Colonic mucosa (tissue), 4 donors: ENCODE data around the gene TCF25. TPM values are rescaled to one million over a fixed set of nuclear protein-coding genes. Genes with fewer than 3 reads are reported as not detected.
"Not testable (repeated sequence)": the region's sequence is repeated elsewhere in the genome, so short reads cannot be mapped to it uniquely, and the experiment has no call there.

Source experiments
- DNase-seq: peaks from one replicate; pipeline ENCODE4 v3.0.0-alpha.2; 2020
- H3K27ac ChIP-seq: fragments of 200-600 bp; one replicate; pipeline ENCODE4 v1.8.0; 2021
- H3K27me3 ChIP-seq: fragments of 200-600 bp; one replicate; pipeline ENCODE4 v1.8.0; 2021
- H3K36me3 ChIP-seq: fragments of 200-600 bp; one replicate; pipeline ENCODE4 v1.8.0; 2021
- H3K4me1 ChIP-seq: fragments of 200-600 bp; one replicate; pipeline ENCODE4 v1.8.0; 2021; ENCODE audit warnings: mild to moderate bottlenecking
- H3K4me3 ChIP-seq: fragments of 200-600 bp; one replicate; pipeline ENCODE4 v1.8.0; 2021
- H3K9ac ChIP-seq, 2 donors: one replicate each; pipeline ENCODE4 v1.7.0; 2013; ENCODE audit warnings: control low read depth in 2 of 2, low read depth in 2 of 2, low read length in 2 of 2
- H3K9me3 ChIP-seq: fragments of 200-600 bp; one replicate; pipeline ENCODE4 v1.8.0; 2021
- intact Hi-C: fragments of 100-400 bp; cut with DNase I; formaldehyde crosslinking; loops from one replicate; pipeline ENCODE4 v1.14.1; 2022
- total RNA-seq, 2 donors: library from RNA; stranded (reverse); fragmentation: NEBNext Ultra II Directional in 1 of 2; extraction: Animal tissue kit (Norgen Biotek cat#: 25700) in 1 of 2; gene quantifications; one replicate each; pipeline ENCODE4 v1.2.1, GENCODE V29; 2021
- TF ChIP-seq, protein P1 (sequence below): fragments of 200-600 bp; IDR thresholded peaks from one replicate; pipeline ENCODE4 v1.8.0; 2022; ENCODE audit warnings: antibody characterized with exemption, mild to moderate bottlenecking
- donor health status: healthy.
- donor health status: DM: no; HTN: no; CAD: no.
- donor health status: DM: no; HTN: no; CAD: no.

Gene TCF25
- total RNA-seq, 2 donors from 2014 or later: 164 to 165 TPM

DNA sequence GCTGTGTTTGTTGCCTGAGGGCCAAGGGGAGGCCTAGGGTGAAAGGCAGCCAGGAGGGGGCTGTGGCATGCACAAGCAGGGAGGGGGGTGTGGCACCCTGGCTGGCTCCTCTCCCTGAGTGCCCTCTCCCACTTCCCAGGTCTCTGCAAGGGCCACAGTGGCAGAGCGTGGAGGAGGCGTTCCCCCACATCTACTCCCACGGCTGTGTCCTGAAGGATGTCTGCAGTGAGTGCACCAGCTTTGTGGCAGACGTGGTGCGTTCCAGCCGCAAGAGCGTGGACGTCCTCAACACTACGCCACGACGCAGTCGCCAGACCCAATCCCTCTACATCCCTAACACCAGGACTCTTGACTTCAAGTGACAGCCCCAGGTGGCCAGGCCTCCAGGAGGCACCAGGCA is 3.5 kb upstream of the TCF25 start:
- H3K36me3 ChIP-seq: no peaks in the 10 kb centered on the region
- intact Hi-C loops: loop anchor here (10.0 kb wide), 1 partner anchor 55 kb away; the partner anchor contains the start of gene FANCA
- H3K27ac ChIP-seq: no peak overlapping the region
- DNase-seq: no peak
- no peak overlapping the region for H3K9ac ChIP-seq
- no peaks in the 10 kb centered on the region for H3K4me1 ChIP-seq
- H3K9me3 ChIP-seq: no peaks in the 10 kb centered on the region
- H3K4me3 ChIP-seq: no peak overlapping the region
- TF ChIP-seq, protein P1, sequence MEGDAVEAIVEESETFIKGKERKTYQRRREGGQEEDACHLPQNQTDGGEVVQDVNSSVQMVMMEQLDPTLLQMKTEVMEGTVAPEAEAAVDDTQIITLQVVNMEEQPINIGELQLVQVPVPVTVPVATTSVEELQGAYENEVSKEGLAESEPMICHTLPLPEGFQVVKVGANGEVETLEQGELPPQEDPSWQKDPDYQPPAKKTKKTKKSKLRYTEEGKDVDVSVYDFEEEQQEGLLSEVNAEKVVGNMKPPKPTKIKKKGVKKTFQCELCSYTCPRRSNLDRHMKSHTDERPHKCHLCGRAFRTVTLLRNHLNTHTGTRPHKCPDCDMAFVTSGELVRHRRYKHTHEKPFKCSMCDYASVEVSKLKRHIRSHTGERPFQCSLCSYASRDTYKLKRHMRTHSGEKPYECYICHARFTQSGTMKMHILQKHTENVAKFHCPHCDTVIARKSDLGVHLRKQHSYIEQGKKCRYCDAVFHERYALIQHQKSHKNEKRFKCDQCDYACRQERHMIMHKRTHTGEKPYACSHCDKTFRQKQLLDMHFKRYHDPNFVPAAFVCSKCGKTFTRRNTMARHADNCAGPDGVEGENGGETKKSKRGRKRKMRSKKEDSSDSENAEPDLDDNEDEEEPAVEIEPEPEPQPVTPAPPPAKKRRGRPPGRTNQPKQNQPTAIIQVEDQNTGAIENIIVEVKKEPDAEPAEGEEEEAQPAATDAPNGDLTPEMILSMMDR: no peak
- no peaks in the 10 kb centered on the region for H3K27me3 ChIP-seq

DNA sequence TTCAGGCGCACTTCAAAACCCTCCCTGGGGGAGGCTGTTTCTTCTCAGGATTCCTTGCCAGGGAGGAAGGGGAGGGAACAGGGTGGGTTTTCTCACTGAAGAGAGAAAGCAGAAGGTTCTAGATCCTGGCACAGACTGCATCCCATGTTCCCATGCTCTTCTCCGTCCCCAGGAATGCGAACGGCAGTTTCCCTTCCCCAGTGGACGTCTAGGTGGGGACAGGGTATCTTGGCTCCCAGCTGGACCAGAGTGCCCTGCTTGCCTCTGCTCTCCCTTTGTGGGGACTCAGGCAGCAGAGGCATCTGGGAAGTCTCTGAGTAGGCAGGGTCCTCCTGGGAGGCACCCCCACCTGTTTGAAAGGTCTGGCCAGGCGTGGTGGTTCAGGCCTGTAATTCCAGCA is 3.0 kb upstream of the TCF25 start:
- H3K27me3 ChIP-seq: no peaks in the 10 kb centered on the region
- no peak overlapping the region for H3K9ac ChIP-seq
- no peak for DNase-seq
- no peaks in the 10 kb centered on the region for H3K4me1 ChIP-seq
- no peak overlapping the region for H3K27ac ChIP-seq
- H3K36me3 ChIP-seq: no peaks in the 10 kb centered on the region
- H3K9me3 ChIP-seq: no peaks in the 10 kb centered on the region
- H3K4me3 ChIP-seq: no peak overlapping the region
- TF ChIP-seq, protein P1: no peak
- intact Hi-C loops: no loop called here

DNA sequence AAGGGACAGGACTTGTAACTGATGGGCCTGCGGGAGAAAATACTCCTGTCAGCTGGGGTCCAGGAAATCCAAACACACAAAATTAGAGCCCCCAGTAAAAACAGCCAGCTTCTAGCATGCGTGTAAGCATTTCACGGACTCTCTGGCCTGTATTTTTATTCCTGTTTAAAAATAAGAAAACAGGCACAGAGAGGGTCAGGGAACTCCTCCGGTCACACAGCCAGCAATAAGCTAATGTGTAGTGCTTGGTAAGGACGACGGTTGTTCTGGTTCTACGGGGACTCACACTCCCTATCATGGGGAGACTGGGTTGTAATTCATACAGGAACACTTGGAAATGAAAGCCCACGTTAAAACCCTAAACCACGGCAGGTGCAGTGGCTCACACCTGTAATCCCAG is 1.5 kb upstream of the TCF25 start:
- intact Hi-C loops: no loop called here
- no peaks in the 10 kb centered on the region for H3K4me1 ChIP-seq
- H3K27me3 ChIP-seq: no peaks in the 10 kb centered on the region
- no peak overlapping the region for H3K27ac ChIP-seq
- H3K9ac ChIP-seq: no peak overlapping the region
- DNase-seq: no peak
- no peak overlapping the region for H3K4me3 ChIP-seq
- no peaks in the 10 kb centered on the region for H3K36me3 ChIP-seq
- TF ChIP-seq, protein P1: no peak
- H3K9me3 ChIP-seq: no peaks in the 10 kb centered on the region

DNA sequence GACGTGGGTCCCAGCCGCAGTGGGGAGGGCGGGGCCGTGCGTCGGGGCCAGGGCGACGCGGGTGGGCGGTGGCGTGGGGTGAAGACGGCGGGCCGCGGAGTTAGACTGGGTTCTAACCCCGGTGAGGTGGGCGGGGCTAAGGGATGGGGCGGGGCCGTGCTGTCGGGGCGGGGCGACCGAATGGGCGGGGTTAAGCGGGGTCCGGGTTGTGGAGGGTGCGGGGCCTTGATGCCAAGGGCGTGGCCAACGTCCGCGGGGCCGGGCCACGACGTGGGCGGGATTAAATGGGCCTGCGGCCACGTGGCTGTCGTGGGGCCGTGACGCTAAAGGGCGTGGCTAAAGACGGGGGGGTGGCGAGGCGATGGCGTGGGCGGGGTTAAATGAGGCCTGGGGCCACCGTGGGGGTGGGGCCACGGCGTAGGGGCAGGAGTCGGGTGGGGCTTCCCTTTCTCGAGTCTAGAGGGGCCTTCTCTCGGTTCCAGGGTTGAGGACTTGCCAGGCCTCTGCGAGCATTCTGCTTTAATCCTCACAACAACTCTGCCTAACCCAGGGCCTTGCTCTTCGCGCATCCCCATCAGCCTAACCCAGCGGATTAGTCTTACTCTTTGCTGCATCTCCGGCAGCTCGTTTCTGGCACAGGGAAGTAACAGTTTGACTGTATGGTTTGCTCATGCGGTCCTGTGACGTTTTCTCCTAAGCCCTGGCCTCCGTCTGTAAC is 739 bp downstream of the TCF25 start:
- DNase-seq: peak; percentile 97
- H3K36me3 ChIP-seq: no peaks in the 10 kb centered on the region
- no peaks in the 10 kb centered on the region for H3K4me1 ChIP-seq
- H3K27me3 ChIP-seq: no peaks in the 10 kb centered on the region
- H3K9me3 ChIP-seq: no peaks in the 10 kb centered on the region
- peak overlapping the region; percentile 66 for H3K4me3 ChIP-seq
- peak overlapping the region; percentile 97 for H3K27ac ChIP-seq
- TF ChIP-seq, protein P1: no peak
- peak overlapping the region; percentile 81 to 99 for H3K9ac ChIP-seq
- intact Hi-C loops: no loop called here

DNA sequence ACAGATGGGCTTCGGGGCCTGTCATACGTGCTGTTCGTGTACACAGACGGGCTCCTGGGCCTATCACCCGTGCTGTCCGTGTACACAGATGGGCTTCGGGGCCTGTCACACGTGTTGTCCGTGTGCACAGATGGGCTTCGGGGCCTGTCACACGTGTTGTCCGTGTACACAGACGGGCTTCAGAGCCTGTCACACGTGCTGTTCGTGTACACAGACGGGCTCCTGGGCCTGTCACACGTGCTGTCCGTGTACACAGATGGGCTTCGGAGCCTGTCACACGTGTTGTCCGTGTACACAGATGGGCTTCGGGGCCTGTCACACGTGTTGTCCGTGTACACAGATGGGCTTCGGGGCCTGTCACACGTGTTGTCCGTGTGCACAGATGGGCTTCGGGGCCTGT is 5.7 kb downstream of the TCF25 start:
- H3K9ac ChIP-seq, H3K27me3 ChIP-seq, intact Hi-C loops, DNase-seq, H3K4me1 ChIP-seq, H3K27ac ChIP-seq, H3K4me3 ChIP-seq, H3K9me3 ChIP-seq: not testable (repeated sequence)
- H3K36me3 ChIP-seq: peaks cover 12% of the 10 kb centered on the region
